Ovary (tissue), 9 donors: ENCODE data around the gene SNHG17. TPM values are rescaled to one million over a fixed set of nuclear protein-coding genes. Genes with fewer than 3 reads are reported as not detected.

Experiments
- DNase-seq, 5 donors: peaks; one replicate each; pipeline ENCODE4 v3.0.0-alpha.2; 2019 to 2020
- H3K27ac ChIP-seq, 2 donors: fragments of 200-600 bp; one replicate each; pipeline versions ENCODE4 v1.5.1 to v1.8.0; 2019 to 2022
- H3K27me3 ChIP-seq: fragments of 200-600 bp; one replicate; pipeline ENCODE4 v1.8.0; 2022
- H3K36me3 ChIP-seq: fragments of 200-600 bp; sonication (generic); one replicate; pipeline ENCODE4 v1.5.1; 2019
- H3K4me1 ChIP-seq: one replicate; pipeline ENCODE4 v1.8.1; 2013; ENCODE audit warnings: mild to moderate bottlenecking, moderate library complexity; ENCODE audit not compliant: insufficient read depth
- H3K4me3 ChIP-seq: fragments of 200-600 bp; sonication (generic); one replicate; pipeline ENCODE4 v1.5.1; 2017
- H3K9me3 ChIP-seq, 2 donors: fragments of 200-600 bp in 1 of 2; sonication (generic) in 1 of 2; one replicate each; pipeline versions ENCODE4 v1.5.1 to v1.8.1; 2013 to 2019; ENCODE audit warnings: mild to moderate bottlenecking in 1 of 2, moderate library complexity in 1 of 2
- EP300 ChIP-seq: sonication (generic); formaldehyde crosslinking; IDR thresholded peaks from one replicate; pipeline ENCODE4 v1.6.1; 2017; ENCODE audit warnings: antibody characterized with exemption
- POLR2A ChIP-seq: fragments of 450-650 bp; IDR thresholded peaks from one replicate; pipeline ENCODE4 v1.6.1; 2017; ENCODE audit warnings: antibody characterized with exemption, mild to moderate bottlenecking, moderate library complexity
- WGBS, 3 donors: extraction: QIAGEN DNeasy Blood & Tissue Kit in 1 of 3; methylation state at CpG; one replicate each; pipeline versions ENCODE4 v1.1.5 to v1.1.7; 2013 to 2017; 5-methylcytosine and 5-hydroxymethylcytosine counted together
- intact Hi-C, 4 donors: fragments of 100-400 bp; cut with DNase I; formaldehyde crosslinking; loops; one replicate each; pipeline versions ENCODE4 v1.11.0 to v1.15.1; 2022 to 2023
- polyA plus RNA-seq, 2 donors: library from polyadenylated mRNA; stranded (reverse); fragments of 200-250 nt in 1 of 2; fragments of 350-450 nt in 1 of 2; fragmentation: Illumina TruSeq in 1 of 2; extraction: RNeasy Lipid Tissue Mini Kit (QIAGEN cat#74804) in 1 of 2; gene quantifications; one replicate each; pipeline ENCODE4 v1.2.3, GENCODE V29; 2013 to 2014
- total RNA-seq, 7 donors: library from RNA; depleted of rRNA in 2 of 7; stranded (reverse); fragments of >200 nt in 2 of 7; fragmentation: NEBNext Ultra II Directional in 3 of 7; extraction: Animal tissue kit (Norgen Biotek cat#: 25700) in 3 of 7; gene quantifications; one replicate each; pipeline versions ENCODE4 v1.1.0 to v1.2.4, GENCODE V29; 2016 to 2023
- TF ChIP-seq, protein P1 (sequence below), 3 donors: fragments of 450-650 bp in 2 of 3; fragments of 200-600 bp in 1 of 3; IDR thresholded peaks; one replicate each; pipeline versions ENCODE4 v1.5.1 to v1.8.0; 2016 to 2022; ENCODE audit warnings: antibody characterized with exemption in 3 of 3, mild to moderate bottlenecking in 1 of 3
- donor health status: DM: no; HTN: no; CAD: no; lungs with moderate emphysema.
- donor health status: DM: no; HTN: no; CAD: no.
- donor health status: Bipolar disorder and iron deficiency.
- donor health status: DM: yes; HTN: yes; CAD: no.
- donor health status: DM: no; HTN: no; CAD: no.
- donor health status: DM: yes; HTN: yes; CAD: no.

Gene SNHG17
- total and polyA plus RNA-seq, 9 donors, result 22.8 to 72.2 (median 40.1) TPM

DNA sequence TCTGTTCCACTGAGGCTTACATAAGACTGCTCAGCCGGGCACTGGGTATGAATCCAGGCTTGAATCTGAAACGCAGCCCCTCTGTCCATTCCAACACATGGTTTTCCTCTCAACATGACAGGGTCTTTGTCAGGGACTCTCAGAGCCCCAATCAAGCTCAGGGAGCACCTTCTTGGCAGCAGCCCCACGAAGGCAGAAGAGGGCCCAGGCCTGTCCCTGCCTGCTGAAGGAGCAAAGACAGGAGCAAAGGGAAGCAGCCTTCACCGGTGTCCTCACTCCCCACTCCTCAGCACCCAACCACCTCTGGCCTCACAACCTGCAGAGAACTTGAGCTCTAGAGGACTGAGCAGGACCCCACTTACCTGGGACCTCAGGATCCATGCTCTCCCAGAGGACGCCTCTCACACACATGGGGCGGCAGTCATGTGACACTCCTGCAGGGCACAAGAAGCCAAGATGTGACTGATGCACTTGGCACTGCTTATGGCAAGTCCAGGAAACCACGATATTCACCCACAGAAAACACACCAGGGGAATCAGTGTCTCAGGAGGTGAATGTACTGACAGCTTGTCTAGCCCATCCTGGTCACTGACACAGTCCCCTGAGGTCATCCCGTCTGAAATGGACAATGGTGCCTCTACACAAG is 4.3 kb downstream of the SNHG17 start:
- Histone ChIP-seq H3K4me3 (no peak overlapping the region), H3K9me3 (no peaks in the 10 kb centered on the region), H3K27ac (no peak overlapping the region), H3K36me3 (no peaks in the 10 kb centered on the region), H3K27me3 (no peaks in the 10 kb centered on the region), H3K4me1 (peaks cover 2% of the 10 kb centered on the region)
- TF ChIP-seq POLR2A (no peak), EP300 (no peak)
- TF ChIP-seq, protein P1, sequence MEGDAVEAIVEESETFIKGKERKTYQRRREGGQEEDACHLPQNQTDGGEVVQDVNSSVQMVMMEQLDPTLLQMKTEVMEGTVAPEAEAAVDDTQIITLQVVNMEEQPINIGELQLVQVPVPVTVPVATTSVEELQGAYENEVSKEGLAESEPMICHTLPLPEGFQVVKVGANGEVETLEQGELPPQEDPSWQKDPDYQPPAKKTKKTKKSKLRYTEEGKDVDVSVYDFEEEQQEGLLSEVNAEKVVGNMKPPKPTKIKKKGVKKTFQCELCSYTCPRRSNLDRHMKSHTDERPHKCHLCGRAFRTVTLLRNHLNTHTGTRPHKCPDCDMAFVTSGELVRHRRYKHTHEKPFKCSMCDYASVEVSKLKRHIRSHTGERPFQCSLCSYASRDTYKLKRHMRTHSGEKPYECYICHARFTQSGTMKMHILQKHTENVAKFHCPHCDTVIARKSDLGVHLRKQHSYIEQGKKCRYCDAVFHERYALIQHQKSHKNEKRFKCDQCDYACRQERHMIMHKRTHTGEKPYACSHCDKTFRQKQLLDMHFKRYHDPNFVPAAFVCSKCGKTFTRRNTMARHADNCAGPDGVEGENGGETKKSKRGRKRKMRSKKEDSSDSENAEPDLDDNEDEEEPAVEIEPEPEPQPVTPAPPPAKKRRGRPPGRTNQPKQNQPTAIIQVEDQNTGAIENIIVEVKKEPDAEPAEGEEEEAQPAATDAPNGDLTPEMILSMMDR (IDR thresholded peaks at IDR 0.05), result no peak
- WGBS, 3 donors, result 79 to 83% (median 83%) methylated on average over 8 of the region's 8 CpGs
- intact Hi-C loops, result no loop called here
- no peak for DNase-seq

DNA sequence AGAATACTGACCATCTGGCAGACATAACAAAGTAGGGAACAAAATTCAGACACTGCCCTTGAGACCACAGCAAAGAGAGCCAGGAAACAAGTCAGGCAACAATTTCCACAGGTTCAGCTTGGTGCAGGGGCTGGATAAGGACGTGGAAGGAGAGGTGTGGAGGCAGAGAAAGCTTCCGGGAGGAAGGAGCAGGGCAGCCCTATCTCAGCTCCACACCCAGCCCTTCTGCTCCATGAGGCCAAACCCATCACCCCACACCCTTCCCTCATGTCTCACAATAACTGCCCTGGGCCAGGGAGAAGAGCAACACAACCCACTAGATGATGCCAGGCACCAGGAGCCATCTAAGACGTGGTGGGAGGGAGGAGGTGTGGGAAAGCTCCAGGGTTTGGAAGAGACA is 5.8 kb downstream of the SNHG17 start:
- no peaks in the 10 kb centered on the region for H3K27me3 ChIP-seq
- H3K36me3 ChIP-seq, result no peaks in the 10 kb centered on the region
- TF ChIP-seq POLR2A (no peak), EP300 (no peak)
- TF ChIP-seq, protein P1 (IDR thresholded peaks at IDR 0.05), result no peak
- 75 to 84% (median 81%) methylated on average over 3 of the region's 3 CpGs for WGBS, 3 donors
- H3K9me3 ChIP-seq, result no peaks in the 10 kb centered on the region
- peaks cover 2% of the 10 kb centered on the region for H3K4me1 ChIP-seq
- intact Hi-C loops, result no loop called here
- H3K27ac ChIP-seq, result no peak overlapping the region
- no peak overlapping the region for H3K4me3 ChIP-seq
- no peak for DNase-seq

DNA sequence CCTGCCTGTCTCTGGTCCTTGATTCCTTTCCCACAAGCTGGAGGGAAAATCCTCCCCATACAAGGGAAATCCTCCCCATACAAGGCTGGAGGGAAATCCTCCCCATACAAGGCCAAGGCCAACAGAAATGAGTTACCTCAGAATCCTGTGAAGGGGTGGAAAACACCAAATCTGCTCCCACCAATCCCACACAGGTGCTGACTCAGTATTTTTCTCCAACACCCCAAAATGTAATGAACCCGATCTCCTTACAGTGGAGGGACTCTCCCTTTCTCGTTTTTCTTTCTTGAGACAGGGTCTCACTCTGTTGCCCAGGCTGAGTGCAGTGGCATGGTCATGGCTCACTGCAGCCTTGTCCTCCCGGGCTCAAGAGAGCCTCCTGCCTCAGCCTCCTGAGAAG is 6.3 kb downstream of the SNHG17 start:
- 83 to 94% (median 90%) methylated on average over 3 of the region's 3 CpGs for WGBS, 3 donors
- intact Hi-C loops, result no loop called here
- no peaks in the 10 kb centered on the region for H3K27me3 ChIP-seq
- H3K4me3 ChIP-seq, result no peak overlapping the region
- no peak for DNase-seq
- no peaks in the 10 kb centered on the region for H3K36me3 ChIP-seq
- TF ChIP-seq, protein P1 (IDR thresholded peaks at IDR 0.05), result no peak
- TF ChIP-seq EP300, result no peak
- no peak for TF ChIP-seq POLR2A
- no peak overlapping the region for H3K27ac ChIP-seq
- H3K4me1 ChIP-seq, result no peaks in the 10 kb centered on the region
- no peaks in the 10 kb centered on the region for H3K9me3 ChIP-seq

DNA sequence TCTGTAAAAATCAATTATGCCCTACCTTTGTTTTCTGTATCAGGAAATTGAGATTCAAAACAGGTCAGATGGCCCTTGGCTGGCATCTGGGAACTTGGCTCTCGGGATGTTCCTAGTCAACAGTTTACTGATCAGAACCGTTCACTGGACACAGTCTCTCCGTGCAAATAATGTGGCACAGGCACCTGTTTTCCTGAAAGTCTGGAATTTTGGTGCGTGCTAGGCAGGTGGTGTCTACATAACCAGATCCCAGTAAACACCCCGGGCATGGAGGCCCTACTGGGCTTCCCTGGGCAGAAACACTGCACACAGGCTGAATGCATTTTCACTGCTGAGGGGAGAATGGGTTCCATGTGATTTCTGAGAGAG is 7.5 kb downstream of the SNHG17 start:
- intact Hi-C loops, result no loop called here
- Histone ChIP-seq H3K27me3 (no peaks in the 10 kb centered on the region), H3K4me3 (no peak overlapping the region), H3K36me3 (no peaks in the 10 kb centered on the region), H3K27ac (no peak overlapping the region), H3K9me3 (no peaks in the 10 kb centered on the region), H3K4me1 (no peaks in the 10 kb centered on the region)
- 68 to 70% (median 70%) methylated on average over 5 of the region's 5 CpGs for WGBS, 3 donors
- DNase-seq, result no peak
- TF ChIP-seq, protein P1 (IDR thresholded peaks at IDR 0.05), result no peak
- no peak for TF ChIP-seq EP300
- no peak for TF ChIP-seq POLR2A
